ENCODE measurements around the gene ADAMTS5. TPM values are rescaled to one million over a fixed set of nuclear protein-coding genes. Genes with fewer than 3 reads are reported as not detected.

Gene ADAMTS5
- total RNA-seq, 4 donors from 2014 or later: 14.4 to 34.5 (median 20.8) TPM

GRCh38 chr21:26943921-26944320, 23.0 kb downstream of the ADAMTS5 start:
- Histone ChIP-seq H3K4me3 (no peak overlapping the region), H3K4me1 (peaks cover 6 to 49% (median 40%) of the 10 kb centered on the region in 4 donors), H3K27me3 (no peaks in the 10 kb centered on the region), H3K36me3 (no peaks in the 10 kb centered on the region), H3K9me3 (no peaks in the 10 kb centered on the region), H3K27ac (replicated peaks in 1 of 4) (no peak overlapping the region)
- WGBS: 83% methylated on average over 2 of the region's 2 CpGs
- intact Hi-C loops (cut with DNase I): no loop called here
- no peak for DNase-seq (ENCODE audit: extremely low spot score)
- TF ChIP-seq, protein P1, sequence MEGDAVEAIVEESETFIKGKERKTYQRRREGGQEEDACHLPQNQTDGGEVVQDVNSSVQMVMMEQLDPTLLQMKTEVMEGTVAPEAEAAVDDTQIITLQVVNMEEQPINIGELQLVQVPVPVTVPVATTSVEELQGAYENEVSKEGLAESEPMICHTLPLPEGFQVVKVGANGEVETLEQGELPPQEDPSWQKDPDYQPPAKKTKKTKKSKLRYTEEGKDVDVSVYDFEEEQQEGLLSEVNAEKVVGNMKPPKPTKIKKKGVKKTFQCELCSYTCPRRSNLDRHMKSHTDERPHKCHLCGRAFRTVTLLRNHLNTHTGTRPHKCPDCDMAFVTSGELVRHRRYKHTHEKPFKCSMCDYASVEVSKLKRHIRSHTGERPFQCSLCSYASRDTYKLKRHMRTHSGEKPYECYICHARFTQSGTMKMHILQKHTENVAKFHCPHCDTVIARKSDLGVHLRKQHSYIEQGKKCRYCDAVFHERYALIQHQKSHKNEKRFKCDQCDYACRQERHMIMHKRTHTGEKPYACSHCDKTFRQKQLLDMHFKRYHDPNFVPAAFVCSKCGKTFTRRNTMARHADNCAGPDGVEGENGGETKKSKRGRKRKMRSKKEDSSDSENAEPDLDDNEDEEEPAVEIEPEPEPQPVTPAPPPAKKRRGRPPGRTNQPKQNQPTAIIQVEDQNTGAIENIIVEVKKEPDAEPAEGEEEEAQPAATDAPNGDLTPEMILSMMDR (IDR thresholded peaks at IDR 0.05): no peak
- TF ChIP-seq EP300 (IDR thresholded peaks at IDR 0.05) (no peak), POLR2AphosphoS5 (IDR thresholded peaks at IDR 0.05) (no peak), POLR2A (IDR thresholded peaks at IDR 0.05; ENCODE audit: low read depth) (no peak)

DNA sequence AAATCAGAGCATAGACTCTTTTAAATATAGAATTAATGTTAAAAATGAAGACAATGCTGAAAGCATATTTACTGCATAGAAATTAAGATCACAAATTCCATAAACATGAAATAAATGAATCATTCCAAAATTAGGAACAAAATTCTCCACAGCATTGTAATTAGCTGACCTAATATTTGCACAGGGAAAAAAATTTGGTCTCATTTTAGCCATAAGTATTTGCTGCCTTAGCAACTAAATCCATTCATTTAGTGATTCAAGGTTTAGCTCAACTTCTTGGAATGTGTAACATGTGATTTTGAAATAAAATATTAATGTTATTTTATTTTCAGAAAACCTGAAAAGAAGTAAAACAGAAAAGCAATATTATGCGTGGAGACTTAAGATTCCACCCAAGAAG, 25.5 kb downstream of the ADAMTS5 start:
- Histone ChIP-seq H3K4me3 (no peak overlapping the region), H3K9me3 (no peaks in the 10 kb centered on the region), H3K4me1 (peaks cover 6 to 55% (median 41%) of the 10 kb centered on the region in 4 donors), H3K27me3 (no peaks in the 10 kb centered on the region), H3K27ac (replicated peaks in 1 of 4) (no peak overlapping the region), H3K36me3 (no peaks in the 10 kb centered on the region)
- WGBS: 52% methylated on average over 1 of the region's 1 CpG
- DNase-seq (ENCODE audit: extremely low spot score): no peak
- intact Hi-C loops (cut with DNase I): no loop called here
- TF ChIP-seq POLR2A (IDR thresholded peaks at IDR 0.05; ENCODE audit: low read depth) (no peak), POLR2AphosphoS5 (IDR thresholded peaks at IDR 0.05) (no peak), EP300 (IDR thresholded peaks at IDR 0.05) (no peak)
- TF ChIP-seq, protein P1 (IDR thresholded peaks at IDR 0.05): no peak

DNA sequence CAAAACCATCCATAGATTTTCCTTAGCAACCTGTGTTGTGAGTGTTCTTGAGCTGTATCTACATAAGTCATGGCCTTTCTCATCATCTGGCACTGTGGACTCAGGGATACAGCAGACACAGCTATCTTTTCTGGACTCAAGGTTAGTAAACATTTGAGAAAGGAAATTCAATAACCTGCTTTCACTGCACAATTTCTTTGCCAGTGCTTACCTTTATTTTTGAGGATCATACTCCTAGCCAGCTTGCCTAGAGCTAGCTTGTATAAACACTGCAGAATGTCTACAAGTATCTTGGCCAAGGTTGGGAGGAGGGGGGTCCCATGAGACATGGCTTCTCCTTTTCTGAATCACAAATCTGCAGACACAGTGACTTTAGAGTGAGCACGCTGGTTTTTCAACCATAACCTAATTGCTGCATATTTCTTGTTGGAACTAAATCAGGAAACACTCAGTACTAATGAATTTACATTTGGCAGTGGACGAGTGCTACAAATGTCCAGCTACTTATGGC, 27.2 kb downstream of the ADAMTS5 start:
- Histone ChIP-seq H3K4me3 (no peak overlapping the region), H3K27me3 (no peaks in the 10 kb centered on the region), H3K9me3 (no peaks in the 10 kb centered on the region), H3K4me1 (peaks cover 0 to 58% (median 40%) of the 10 kb centered on the region in 4 donors), H3K27ac (replicated peaks in 1 of 4) (peak overlapping the region; percentile 25 to 53 (median 50)), H3K36me3 (no peaks in the 10 kb centered on the region)
- no peak for DNase-seq (ENCODE audit: extremely low spot score)
- WGBS: 35% methylated on average over 2 of the region's 2 CpGs
- intact Hi-C loops (cut with DNase I): no loop called here
- TF ChIP-seq POLR2A (IDR thresholded peaks at IDR 0.05; ENCODE audit: low read depth) (no peak), EP300 (IDR thresholded peaks at IDR 0.05) (no peak), POLR2AphosphoS5 (IDR thresholded peaks at IDR 0.05) (no peak)
- TF ChIP-seq, protein P1 (IDR thresholded peaks at IDR 0.05): no peak

DNA sequence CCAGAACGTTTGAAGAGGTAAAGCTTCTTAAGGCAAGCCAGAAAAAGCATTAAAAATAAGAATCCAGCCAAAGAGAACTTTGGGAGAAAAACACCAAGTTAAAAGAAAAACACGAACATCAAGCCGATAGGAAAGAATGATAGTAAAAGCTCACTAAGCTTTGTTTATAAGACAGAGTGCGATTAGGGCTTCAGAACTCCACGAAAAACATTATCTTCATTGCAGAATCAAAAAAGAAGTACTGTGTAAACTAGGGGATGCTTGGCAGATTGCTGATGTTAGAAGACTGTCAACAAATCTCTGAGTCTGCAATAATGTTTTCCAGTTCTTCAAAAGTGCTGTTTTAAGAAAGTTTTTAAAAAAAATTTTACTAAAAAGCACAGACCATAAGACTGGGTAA, 30.2 kb downstream of the ADAMTS5 start:
- TF ChIP-seq POLR2AphosphoS5 (IDR thresholded peaks at IDR 0.05) (no peak), POLR2A (IDR thresholded peaks at IDR 0.05; ENCODE audit: low read depth) (no peak), EP300 (IDR thresholded peaks at IDR 0.05) (no peak)
- TF ChIP-seq, protein P1 (IDR thresholded peaks at IDR 0.05): no peak
- 29% methylated on average over 5 of the region's 5 CpGs for WGBS
- no peak overlapping the region for H3K4me3 ChIP-seq
- DNase-seq (ENCODE audit: extremely low spot score): no peak
- H3K36me3 ChIP-seq: peaks cover 0 to 12% (median 8%) of the 10 kb centered on the region in 4 donors
- H3K4me1 ChIP-seq: peaks cover 0 to 64% (median 52%) of the 10 kb centered on the region in 4 donors
- peak overlapping the region in 1 of 4 donors; percentile 13 for H3K27ac ChIP-seq (replicated peaks in 1 of 4)
- intact Hi-C loops (cut with DNase I): no loop called here
- H3K27me3 ChIP-seq: no peaks in the 10 kb centered on the region
- H3K9me3 ChIP-seq: no peaks in the 10 kb centered on the region

- Histone ChIP-seq H3K4me1 (peaks cover 0 to 64% (median 49%) of the 10 kb centered on the region in 4 donors), H3K36me3 (peaks cover 0 to 15% (median 8%) of the 10 kb centered on the region in 4 donors), H3K4me3 (no peak overlapping the region), H3K27me3 (no peaks in the 10 kb centered on the region), H3K9me3 (no peaks in the 10 kb centered on the region), H3K27ac (replicated peaks in 1 of 4) (no peak overlapping the region)
- no peak for DNase-seq (ENCODE audit: extremely low spot score)
- TF ChIP-seq, protein P1 (IDR thresholded peaks at IDR 0.05): no peak
- TF ChIP-seq POLR2AphosphoS5 (IDR thresholded peaks at IDR 0.05) (no peak), EP300 (IDR thresholded peaks at IDR 0.05) (no peak), POLR2A (IDR thresholded peaks at IDR 0.05; ENCODE audit: low read depth) (no peak)
- intact Hi-C loops (cut with DNase I): no loop called here
Observed at GRCh38 chr21:26935977-26936376, 30.9 kb downstream of the ADAMTS5 start.

All from esophagus muscularis mucosa (tissue), 4 donors.